ENCODE results near the gene COPS6.

The COPS6 gene

GRCh38 chr7:100102950-100103840 lies 14.4 kb downstream of the COPS6 start:
- DNase-seq = no peak

DNA sequence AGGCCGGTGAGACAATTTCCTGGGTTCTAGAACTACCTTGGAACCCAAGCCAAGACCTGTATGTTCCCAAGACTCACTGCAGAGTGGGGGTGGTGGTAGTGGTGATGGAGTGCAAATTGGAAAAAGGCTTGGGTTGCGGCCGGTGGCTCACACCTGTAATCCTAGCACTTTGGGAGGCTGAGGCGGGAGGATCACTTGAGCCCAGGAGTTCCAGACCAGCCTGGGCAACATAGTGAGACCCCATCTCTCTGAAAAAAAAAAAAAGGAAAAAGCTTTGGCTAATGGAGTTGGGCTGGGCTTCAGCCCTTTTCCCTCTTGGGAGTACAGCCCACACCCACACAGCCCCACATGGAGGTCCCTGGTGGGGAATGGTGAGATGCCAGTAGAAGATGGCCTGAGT lies 16.8 kb downstream of the COPS6 start:
- DNase-seq = no peak

DNA sequence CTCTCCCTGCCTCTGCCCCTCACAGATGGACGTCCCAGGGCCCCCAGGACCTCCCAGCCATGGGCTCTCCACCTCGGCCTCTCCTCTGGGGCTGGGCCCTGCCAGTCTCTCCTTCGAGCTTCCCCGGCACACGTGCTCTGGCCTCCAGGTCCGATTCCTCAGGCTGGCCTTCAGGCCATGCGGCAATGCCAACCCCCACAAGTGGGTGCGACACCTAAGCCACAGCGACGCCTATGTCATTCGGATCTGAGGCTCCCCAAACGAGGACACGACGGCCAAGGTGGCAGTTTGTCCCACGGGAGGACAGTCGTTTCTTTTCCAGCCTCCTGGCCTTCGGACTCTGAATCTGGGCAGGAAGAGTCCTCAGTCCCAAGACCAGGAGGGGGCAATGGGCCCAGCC lies 17.9 kb downstream of the COPS6 start:
- no peak for DNase-seq

GRCh38 chr7:100107125-100107737 lies 18.5 kb downstream of the COPS6 start:
- DNase-seq = no peak

DNA sequence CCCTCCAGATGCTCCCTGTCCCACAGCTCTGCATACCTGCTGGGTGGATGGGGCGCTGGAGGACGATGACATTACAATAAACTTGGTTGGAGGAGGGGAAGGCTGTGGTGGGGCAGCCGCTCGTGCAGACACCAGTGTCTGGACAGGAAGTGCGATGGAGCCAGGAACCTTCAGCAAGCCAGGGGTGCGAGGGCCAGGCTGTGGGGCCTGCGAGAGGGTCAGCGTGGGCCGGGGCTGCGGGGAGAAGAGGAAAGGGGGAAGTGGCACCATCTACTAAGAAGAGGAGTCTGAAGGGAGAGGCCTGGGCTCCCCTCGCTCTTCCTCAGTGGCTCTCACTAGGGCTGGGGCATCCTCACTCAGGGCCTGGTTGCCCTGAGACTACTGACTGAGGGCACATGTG lies 19.1 kb downstream of the COPS6 start:
- DNase-seq = no peak

DNA sequence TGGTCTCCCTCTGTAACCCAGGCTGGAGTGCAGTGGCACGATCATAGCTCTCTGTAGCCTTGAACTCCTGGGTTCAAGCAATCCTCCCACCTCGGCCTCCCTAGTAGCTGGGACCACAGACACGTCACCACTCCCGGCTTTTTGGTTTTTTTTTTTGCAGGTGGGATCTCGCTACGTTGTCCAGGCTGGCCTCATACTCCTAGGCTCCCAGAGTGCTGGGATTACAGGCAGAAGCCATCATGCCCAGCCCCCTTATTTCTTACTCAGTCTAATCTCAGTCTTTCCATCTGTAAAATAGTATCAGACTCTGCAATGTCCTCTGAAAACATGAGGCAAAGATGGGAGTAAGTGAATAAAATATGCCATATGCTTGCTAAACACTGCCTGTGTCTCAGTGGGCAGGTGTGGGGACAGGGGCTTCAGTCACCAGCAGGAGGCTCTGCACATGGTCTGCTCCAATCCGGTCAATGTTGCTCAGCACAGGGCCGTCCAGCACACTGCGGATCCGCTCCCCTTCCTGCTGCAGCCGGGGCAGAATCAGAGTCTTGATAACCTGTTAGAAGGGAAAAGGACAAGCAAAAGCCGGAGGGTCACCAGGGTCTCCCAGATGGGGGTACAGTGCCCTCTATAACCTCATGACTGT lies 20.9 kb downstream of the COPS6 start:
- no peak for DNase-seq

GRCh38 chr7:100111156-100111555 lies 22.4 kb downstream of the COPS6 start:
- DNase-seq = no peak

- DNase-seq = no peak
Measured at GRCh38 chr7:100111914-100112313, 23.1 kb downstream of the COPS6 start.

GRCh38 chr7:100115026-100115425 lies 26.3 kb downstream of the COPS6 start:
- DNase-seq = no peak

DNA sequence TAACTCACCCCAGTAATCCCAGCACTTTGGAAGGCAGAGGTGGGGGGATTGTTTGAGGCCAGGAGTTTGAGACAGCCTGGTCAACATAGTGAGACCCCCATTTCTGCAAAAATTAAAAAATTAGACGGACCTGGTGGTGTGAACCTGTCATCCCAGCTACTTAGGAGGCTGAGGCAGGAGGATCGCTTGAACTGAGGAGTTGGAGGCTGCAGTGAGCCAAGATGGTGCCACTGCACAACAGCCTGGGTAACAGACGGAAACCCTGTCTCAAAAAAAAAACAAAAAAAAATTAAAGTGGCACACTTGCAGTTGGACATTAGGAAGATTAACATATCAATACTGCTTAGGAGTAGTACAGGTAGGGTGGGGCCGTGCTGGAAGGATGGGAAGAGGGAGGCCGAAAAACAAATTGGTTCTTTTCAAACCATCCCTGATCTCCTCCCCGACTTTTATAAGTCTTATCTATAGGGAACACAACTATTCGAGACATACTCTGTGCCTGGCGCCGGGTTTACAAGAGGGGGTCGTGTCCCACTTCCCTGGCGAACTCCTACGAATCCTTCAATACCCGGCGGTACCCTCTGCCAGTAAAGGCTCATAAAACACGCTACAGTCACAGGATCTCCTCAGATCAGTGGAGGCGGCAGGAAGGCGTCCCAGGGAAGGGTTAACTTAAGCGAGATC lies 29.8 kb downstream of the COPS6 start:
- DNase-seq = no peak

DNA sequence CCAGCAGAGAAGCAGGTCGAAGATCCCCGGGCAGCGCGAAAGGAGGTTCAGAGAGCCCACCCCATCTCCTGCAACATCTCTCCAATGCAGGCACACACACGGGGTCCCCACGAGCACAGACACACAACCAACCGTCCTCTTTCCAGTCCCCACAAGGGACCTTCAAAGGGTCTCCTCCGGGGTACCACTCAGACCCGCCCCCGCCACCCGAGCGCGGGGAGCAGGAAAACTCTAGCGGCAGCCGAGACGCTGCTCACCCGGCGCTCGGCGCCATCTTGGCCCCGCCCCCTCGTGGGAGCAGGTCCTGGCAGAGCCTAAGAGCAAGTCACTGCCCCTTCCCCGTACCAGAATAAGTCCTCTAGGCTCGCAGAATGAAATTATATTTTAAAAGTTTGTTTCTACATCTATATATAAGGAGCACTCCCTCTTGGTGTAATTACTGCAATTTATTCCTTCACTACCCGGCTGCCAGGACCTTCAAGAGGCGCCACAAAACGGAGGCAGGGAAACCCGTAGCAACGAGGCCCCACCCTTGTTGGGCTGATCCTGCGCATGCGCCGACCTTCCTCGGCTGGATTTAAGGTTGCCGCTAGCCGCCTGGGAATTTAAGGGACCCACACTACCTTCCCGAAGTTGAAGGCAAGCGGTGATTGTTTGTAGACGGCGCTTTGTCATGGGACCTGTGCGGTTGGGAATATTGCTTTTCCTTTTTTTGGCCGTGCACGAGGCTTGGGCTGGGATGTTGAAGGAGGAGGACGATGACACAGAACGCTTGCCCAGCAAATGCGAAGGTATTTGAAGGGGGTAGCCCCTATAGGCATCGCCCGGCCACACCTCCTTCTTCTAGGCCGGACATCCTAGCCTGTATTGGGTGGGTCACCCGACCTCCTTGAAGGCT lies 30.6 kb downstream of the COPS6 start, which contains the start of the genes CNPY4 and TAF6:
TSS of gene CNPY4 (plus strand) at position 563 of the 898 bp plus-strand sequence. CDS start at position 674, 111 bp downstream.
TSS of gene TAF6 (minus strand) at position 287 of the 898 bp plus-strand sequence. CDS start 5,149 bp downstream, outside the sequence.
- DNase-seq = peak; percentile 96

- DNase-seq = peak; percentile 87
Measured at GRCh38 chr7:100119970-100120732, 31.4 kb downstream of the COPS6 start.

DNA sequence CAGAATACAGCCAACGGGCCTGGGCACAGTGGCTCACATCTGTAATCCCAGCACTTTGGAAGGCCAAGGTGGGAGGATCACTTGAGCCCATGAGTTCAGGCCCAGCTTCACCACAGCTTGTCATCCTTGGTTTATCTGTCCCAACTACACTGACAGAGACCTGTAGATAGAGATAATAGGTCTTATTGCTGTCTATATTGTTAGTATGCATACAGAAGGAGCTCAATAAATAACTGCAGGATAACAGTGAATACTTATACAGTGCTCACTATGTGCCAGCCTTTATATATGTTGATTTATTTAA lies 31.9 kb downstream of the COPS6 start:
- DNase-seq = no peak

GRCh38 chr7:100122067-100122466 lies 33.3 kb downstream of the COPS6 start:
- DNase-seq = no peak

GRCh38 chr7:100122568-100122967 lies 33.8 kb downstream of the COPS6 start:
- no peak for DNase-seq

DNA sequence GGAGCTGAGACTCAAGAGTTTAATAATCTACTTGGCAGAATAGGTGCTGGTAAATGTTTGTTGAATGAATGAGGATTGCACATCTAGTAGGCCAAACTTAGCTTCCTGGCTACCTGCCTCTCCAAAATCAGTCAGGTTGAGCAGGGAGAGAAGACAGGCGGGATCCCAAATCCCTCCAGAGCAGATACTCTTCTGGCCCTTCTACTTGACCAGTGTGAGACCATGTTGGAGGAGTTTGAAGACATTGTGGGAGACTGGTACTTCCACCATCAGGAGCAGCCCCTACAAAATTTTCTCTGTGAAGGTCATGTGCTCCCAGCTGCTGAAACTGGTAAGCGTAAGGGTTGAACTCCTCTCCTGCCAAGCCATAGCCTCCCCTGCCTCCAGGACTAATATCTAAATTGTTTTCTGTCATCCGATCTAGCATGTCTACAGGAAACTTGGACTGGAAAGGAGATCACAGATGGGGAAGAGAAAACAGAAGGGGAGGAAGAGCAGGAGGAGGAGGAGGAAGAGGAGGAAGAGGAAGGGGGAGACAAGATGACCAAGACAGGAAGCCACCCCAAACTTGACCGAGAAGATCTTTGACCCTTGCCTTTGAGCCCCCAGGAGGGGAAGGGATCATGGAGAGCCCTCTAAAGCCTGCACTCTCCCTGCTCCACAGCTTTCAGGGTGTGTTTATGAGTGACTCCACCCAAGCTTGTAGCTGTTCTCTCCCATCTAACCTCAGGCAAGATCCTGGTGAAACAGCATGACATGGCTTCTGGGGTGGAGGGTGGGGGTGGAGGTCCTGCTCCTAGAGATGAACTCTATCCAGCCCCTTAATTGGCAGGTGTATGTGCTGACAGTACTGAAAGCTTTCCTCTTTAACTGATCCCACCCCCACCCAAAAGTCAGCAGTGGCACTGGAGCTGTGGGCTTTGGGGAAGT lies 35.8 kb downstream of the COPS6 start:
- DNase-seq = no peak

- DNase-seq = no peak
Measured at GRCh38 chr7:100126239-100126930, 37.6 kb downstream of the COPS6 start.

GRCh38 chr7:100126931-100127865 lies 38.4 kb downstream of the COPS6 start, which contains the start of gene MBLAC1:
Gene MBLAC1, plus strand, starts transcription at chr7:100126967. Its CDS starts 429 bp downstream, at chr7:100127396.
- peak; percentile 95 for DNase-seq
